ENCODE data around the gene EPAS1. TPM values are rescaled to one million over a fixed set of nuclear protein-coding genes. Genes with fewer than 3 reads are reported as not detected.

Gene EPAS1
- total and polyA plus RNA-seq, 2 experiments from 2014 or later = 1.4 to 4.8 TPM

DNA sequence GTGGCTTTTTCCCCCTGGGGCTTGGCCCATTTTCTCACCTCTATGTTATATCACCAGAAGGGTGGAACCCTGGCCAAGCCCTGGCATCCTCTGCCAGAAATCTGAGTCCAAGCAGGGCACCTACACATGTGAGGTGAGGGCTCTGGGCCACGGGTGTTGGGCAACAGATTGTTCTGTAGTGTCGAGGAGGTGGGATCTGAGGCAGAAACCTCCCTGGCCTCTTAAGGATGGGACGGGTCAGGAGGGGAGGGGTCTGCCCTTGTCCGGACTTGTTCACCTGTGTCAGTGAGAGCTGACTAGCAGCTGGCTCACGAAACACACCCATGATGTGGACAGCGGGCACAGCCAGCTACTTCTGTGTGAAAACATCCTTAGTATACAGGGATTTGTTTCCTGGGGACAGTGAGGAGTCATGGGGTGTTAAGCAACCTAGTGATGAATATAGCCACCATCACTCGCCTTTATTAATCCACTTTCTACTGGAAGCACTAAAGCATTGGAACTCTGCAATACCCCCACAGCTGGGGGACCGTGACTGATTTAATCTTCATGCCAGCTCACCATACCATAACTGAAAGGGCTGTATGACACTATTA, 35.6 kb downstream of the EPAS1 start:
- Histone ChIP-seq H3K27me3 (no peaks in the 10 kb centered on the region), H3K27ac (no peak overlapping the region), H3K36me3 (no peaks in the 10 kb centered on the region), H3K4me1 (ENCODE audit: low read depth) (peaks cover 37% of the 10 kb centered on the region), H3K4me3 (no peak overlapping the region), H3K9me3 (ENCODE audit: low read depth) (no peaks in the 10 kb centered on the region)
- TF ChIP-seq, protein P1, sequence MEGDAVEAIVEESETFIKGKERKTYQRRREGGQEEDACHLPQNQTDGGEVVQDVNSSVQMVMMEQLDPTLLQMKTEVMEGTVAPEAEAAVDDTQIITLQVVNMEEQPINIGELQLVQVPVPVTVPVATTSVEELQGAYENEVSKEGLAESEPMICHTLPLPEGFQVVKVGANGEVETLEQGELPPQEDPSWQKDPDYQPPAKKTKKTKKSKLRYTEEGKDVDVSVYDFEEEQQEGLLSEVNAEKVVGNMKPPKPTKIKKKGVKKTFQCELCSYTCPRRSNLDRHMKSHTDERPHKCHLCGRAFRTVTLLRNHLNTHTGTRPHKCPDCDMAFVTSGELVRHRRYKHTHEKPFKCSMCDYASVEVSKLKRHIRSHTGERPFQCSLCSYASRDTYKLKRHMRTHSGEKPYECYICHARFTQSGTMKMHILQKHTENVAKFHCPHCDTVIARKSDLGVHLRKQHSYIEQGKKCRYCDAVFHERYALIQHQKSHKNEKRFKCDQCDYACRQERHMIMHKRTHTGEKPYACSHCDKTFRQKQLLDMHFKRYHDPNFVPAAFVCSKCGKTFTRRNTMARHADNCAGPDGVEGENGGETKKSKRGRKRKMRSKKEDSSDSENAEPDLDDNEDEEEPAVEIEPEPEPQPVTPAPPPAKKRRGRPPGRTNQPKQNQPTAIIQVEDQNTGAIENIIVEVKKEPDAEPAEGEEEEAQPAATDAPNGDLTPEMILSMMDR (IDR thresholded peaks at IDR 0.05; ENCODE audit: low read depth, low read length) = no peak
- DNase-seq (ENCODE audit: low read depth in 1 of 2, low spot score in 1 of 2) = peak in 1 of 2 donors; percentile 46

DNA sequence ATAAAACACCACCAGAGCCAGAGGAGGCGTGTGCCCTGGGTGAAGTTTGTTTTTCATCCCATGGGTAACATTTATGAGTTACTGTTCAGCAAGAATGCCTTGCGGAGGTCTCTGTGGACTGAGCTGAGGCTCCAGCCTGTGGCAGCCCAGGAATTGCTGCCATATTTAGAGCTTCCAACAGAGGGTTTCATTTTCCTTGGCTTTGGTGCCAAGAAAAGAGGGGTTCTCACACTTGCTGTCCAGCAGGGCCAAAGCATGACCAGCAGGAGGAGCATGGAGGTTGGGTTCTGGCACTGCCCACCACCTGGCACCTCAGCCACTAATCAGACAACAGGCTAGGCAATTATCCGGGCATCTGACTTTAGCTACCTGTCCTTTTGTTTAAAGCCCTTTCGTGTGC, 36.7 kb downstream of the EPAS1 start:
- H3K27ac ChIP-seq = no peak overlapping the region
- no peaks in the 10 kb centered on the region for H3K27me3 ChIP-seq
- H3K4me1 ChIP-seq (ENCODE audit: low read depth) = peaks cover 37% of the 10 kb centered on the region
- TF ChIP-seq, protein P1 (IDR thresholded peaks at IDR 0.05; ENCODE audit: low read depth, low read length) = peak; percentile 33
- H3K4me3 ChIP-seq = no peak overlapping the region
- no peaks in the 10 kb centered on the region for H3K9me3 ChIP-seq (ENCODE audit: low read depth)
- no peaks in the 10 kb centered on the region for H3K36me3 ChIP-seq
- DNase-seq (ENCODE audit: low read depth in 1 of 2, low spot score in 1 of 2) = no peak

DNA sequence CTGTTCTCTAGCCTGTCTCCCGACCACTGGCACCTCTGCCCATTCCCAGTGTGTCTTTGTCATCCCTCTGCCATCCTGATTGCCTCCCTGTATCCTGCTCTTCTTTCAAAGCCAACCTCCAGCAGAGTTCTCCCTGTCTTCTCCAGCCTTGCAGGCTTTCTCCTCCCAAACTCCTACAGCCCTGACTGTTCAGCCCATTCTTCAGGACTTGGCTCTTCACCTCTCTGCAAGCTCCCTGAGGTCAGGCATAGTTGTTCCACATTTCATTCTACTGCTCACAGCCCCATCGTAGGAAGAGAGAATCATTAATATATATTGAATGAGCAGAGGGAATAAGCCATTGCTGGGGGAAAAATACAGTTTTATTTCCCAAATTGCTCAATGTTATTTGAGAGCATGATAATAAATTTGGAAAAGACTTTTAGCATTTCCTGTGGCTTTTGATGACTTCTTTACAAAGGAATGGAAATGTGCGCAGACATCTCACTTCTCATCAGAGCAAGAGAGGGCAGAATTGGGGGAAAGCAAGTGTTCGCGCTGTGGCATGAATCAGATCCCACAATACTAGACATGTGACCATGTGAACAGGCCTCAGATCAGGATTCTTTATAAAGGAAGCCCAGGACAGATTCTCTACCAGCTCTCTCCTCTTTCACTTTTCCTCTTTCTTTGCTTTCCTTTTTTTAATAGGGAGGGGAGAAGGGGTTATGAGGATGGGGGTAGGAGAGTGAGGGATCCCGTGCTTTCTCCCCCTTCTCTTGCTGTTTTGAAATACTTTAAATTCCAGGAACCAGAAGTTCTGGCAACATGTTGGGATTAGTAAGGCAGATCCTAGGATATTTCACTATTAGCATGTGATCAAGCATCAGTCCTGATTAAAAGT, 37.4 kb downstream of the EPAS1 start:
- no peaks in the 10 kb centered on the region for H3K9me3 ChIP-seq (ENCODE audit: low read depth)
- H3K36me3 ChIP-seq = no peaks in the 10 kb centered on the region
- H3K4me1 ChIP-seq (ENCODE audit: low read depth) = peaks cover 37% of the 10 kb centered on the region
- TF ChIP-seq, protein P1 (IDR thresholded peaks at IDR 0.05; ENCODE audit: low read depth, low read length) = no peak
- H3K4me3 ChIP-seq = no peak overlapping the region
- H3K27me3 ChIP-seq = no peaks in the 10 kb centered on the region
- DNase-seq (ENCODE audit: low read depth in 1 of 2, low spot score in 1 of 2) = peak in 1 of 2 donors; percentile 91
- H3K27ac ChIP-seq = no peak overlapping the region

DNA sequence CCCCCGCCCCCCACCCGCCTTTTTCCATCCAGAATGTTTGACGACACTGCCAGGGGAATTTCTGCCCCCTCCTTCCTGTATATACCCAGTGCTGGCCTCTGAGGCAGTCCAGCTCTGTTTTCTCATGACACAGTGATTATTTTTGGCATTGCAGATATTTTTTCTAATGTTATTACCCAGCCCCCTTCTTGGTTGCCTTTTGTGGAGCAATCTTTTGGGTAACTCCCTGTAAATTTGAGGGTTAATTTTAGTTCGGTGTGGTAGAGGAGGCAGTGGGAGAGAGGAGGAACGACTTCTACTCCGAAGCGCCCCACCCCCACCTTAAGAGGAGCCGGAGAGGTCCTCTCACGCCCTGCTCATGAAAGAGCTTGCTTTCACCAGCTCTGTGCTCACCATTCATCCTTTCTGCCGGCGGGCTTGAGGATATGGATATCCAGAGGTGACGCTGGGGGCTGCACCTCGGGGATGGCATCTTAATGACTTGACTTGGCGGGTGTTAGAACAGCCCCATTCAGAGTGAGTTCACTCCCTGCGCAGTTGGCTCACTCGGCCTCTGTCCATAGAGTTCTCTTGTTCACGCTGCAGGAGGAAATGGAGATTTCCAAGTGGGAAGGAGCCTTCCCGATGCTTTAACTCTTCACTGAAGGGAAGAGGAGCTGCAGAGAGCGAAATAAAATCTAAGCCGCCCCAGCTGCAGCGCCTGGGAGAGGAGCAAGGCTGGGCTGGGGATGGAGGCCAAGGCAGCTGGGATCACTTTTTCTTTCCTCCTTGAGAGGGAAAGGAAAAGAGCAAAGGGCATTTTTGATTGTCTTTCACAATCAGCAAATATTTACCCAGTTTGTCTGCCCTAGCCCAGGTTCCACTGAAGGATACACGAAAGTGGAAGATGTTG, 38.4 kb downstream of the EPAS1 start:
- H3K27ac ChIP-seq = no peak overlapping the region
- H3K9me3 ChIP-seq (ENCODE audit: low read depth) = no peaks in the 10 kb centered on the region
- peak; percentile 68 to 77 for DNase-seq (ENCODE audit: low read depth in 1 of 2, low spot score in 1 of 2)
- no peaks in the 10 kb centered on the region for H3K36me3 ChIP-seq
- H3K27me3 ChIP-seq = no peaks in the 10 kb centered on the region
- TF ChIP-seq, protein P1 (IDR thresholded peaks at IDR 0.05; ENCODE audit: low read depth, low read length) = no peak
- no peak overlapping the region for H3K4me3 ChIP-seq
- peaks cover 37% of the 10 kb centered on the region for H3K4me1 ChIP-seq (ENCODE audit: low read depth)

DNA sequence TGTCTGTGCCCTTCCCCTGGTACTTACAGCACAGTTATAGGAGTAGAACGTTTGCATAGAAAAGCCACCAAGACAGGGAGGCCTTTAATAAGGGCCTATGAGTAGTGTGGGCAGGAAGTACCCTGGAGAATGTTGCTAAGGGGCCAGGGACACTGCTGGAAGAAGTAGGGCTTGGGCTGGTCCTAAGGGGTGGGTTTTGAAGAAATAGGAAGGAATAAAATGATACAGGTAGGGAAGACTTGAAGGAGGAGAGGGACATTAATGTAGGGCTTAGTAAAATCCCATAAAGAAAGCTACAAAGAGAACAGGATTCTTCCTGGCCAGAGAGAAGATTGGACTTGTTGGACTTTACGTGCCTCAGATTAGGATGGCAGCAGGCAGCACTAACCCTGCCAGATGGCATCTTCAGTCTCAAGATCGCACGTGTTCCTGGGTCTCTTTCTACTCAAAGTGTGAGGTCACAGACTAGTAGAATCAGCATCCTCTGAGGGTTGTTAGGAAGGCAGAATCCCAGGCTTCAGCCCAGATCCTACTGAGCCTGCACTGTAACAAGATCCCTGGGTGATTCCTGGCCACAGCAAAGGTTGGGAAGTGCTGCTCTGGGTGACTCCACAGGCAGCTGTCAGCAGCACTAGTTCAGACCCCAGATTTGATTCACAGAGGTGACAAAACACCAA, 39.2 kb downstream of the EPAS1 start:
- Histone ChIP-seq H3K36me3 (no peaks in the 10 kb centered on the region), H3K27me3 (no peaks in the 10 kb centered on the region), H3K4me1 (ENCODE audit: low read depth) (peaks cover 33% of the 10 kb centered on the region), H3K27ac (no peak overlapping the region), H3K9me3 (ENCODE audit: low read depth) (no peaks in the 10 kb centered on the region), H3K4me3 (no peak overlapping the region)
- DNase-seq (ENCODE audit: low read depth in 1 of 2, low spot score in 1 of 2) = no peak
- TF ChIP-seq, protein P1 (IDR thresholded peaks at IDR 0.05; ENCODE audit: low read depth, low read length) = no peak

Data from cardiac muscle cell (in vitro differentiated cells and primary cell).